GM12875 (cell line): ENCODE data around the gene KCNE1.
"Not testable (repeated sequence)": the region's sequence is repeated elsewhere in the genome, so short reads cannot be mapped to it uniquely, and the experiment has no call there.

Source experiments
- H3K4me3 ChIP-seq: one replicate; pipeline ENCODE4 v1.5.1; 2011; ENCODE audit warnings: low read depth, low read length, control low read depth

The KCNE1 gene

GRCh38 chr21:34406676-34407075, 105.3 kb downstream of the KCNE1 start:
- not testable (repeated sequence) for H3K4me3 ChIP-seq

GRCh38 chr21:34406102-34406501, 105.9 kb downstream of the KCNE1 start:
- not testable (repeated sequence) for H3K4me3 ChIP-seq

GRCh38 chr21:34405686-34406085, 106.3 kb downstream of the KCNE1 start:
- not testable (repeated sequence) for H3K4me3 ChIP-seq

GRCh38 chr21:34404742-34405141, 107.3 kb downstream of the KCNE1 start:
- H3K4me3 ChIP-seq: not testable (repeated sequence)

- not testable (repeated sequence) for H3K4me3 ChIP-seq
Observed at GRCh38 chr21:34400522-34400921, 111.5 kb downstream of the KCNE1 start.
